HG03432 (cell line): Measurements from ENCODE around the gene APOL6.
A peak's percentile ranks its signal among the peaks of the same experiment; 100 is the strongest.

Experiments used
- ATAC-seq: cut with Tn5 transposase; IDR thresholded peaks from one replicate; pipeline ENCODE4 v1.9.1; 2021; ENCODE audit warnings: mild to moderate bottlenecking, moderate library complexity; ENCODE audit not compliant: unreplicated experiment

APOL6 gene

GRCh38 chr22:35648066-35649025 is at the start of gene APOL6:
Gene APOL6 (plus strand): TSS chr22:35648446. CDS start chr22:35656426, 7,980 bp downstream.
- ATAC-seq: peak; percentile 58

- no peak for ATAC-seq
These were observed 48.9 kb upstream of the APOL6 start for GRCh38 chr22:35599364-35599763.

GRCh38 chr22:35600476-35600875 is 47.8 kb upstream of the APOL6 start:
- ATAC-seq: no peak

GRCh38 chr22:35601013-35601580 is 47.1 kb upstream of the APOL6 start:
- no peak for ATAC-seq

- ATAC-seq: no peak
These were observed 46.3 kb upstream of the APOL6 start for GRCh38 chr22:35601743-35602615.

GRCh38 chr22:35604621-35605368 is 43.5 kb upstream of the APOL6 start:
- ATAC-seq: no peak

- no peak for ATAC-seq
These were observed 42.9 kb upstream of the APOL6 start for GRCh38 chr22:35605369-35605680.

- ATAC-seq: no peak
These were observed 42.3 kb upstream of the APOL6 start for GRCh38 chr22:35605851-35606481.

- no peak for ATAC-seq
These were observed 41.3 kb upstream of the APOL6 start for GRCh38 chr22:35606916-35607315.

GRCh38 chr22:35608088-35608487 is 40.2 kb upstream of the APOL6 start:
- no peak for ATAC-seq

- no peak for ATAC-seq
These were observed 39.0 kb upstream of the APOL6 start for GRCh38 chr22:35609261-35609660.

GRCh38 chr22:35609761-35610160 is 38.5 kb upstream of the APOL6 start:
- no peak for ATAC-seq

GRCh38 chr22:35610741-35611140 is 37.5 kb upstream of the APOL6 start:
- no peak for ATAC-seq

- no peak for ATAC-seq
These were observed 36.9 kb upstream of the APOL6 start for GRCh38 chr22:35611200-35611890.

GRCh38 chr22:35611891-35612576 is 36.2 kb upstream of the APOL6 start:
- no peak for ATAC-seq

- ATAC-seq: no peak
These were observed 35.3 kb upstream of the APOL6 start for GRCh38 chr22:35612903-35613302.

GRCh38 chr22:35614404-35614803 is 33.8 kb upstream of the APOL6 start:
- ATAC-seq: no peak

GRCh38 chr22:35615156-35615555 is 33.1 kb upstream of the APOL6 start:
- ATAC-seq: no peak

- no peak for ATAC-seq
These were observed 32.2 kb upstream of the APOL6 start for GRCh38 chr22:35616043-35616442.
